Natural killer cell treated with Interleukin-12 subunit alpha and Interleukin-12 subunit beta and Interleukin-15 and Interleukin-18, amount 100 ng/mL, for 72 hours (primary cell): ENCODE data around the gene DBH. TPM values are rescaled to one million over a fixed set of nuclear protein-coding genes. Genes with fewer than 3 reads are reported as not detected.

Experiments used
- ATAC-seq, 2 donors: fragments of 150-1000 bp; cut with Tn5 transposase in 1 of 2; sonication (Bioruptor Pico), chemical (Tn5 transposase) in 1 of 2; 2 replicates each; pipeline ENCODE4 v1.10.0; 2021
- DNase-seq: peaks from one replicate; pipeline ENCODE4 v3.0.0; 2022; ENCODE audit warnings: low spot score
- H3K27ac Mint-ChIP-seq, 2 donors: 1 replicate in 1 of 2; 2 replicates in 1 of 2; pipeline ENCODE4 v1.8.0; 2022; ENCODE audit warnings: mixed read lengths in 2 of 2, mild to moderate bottlenecking in 1 of 2, moderate library complexity in 1 of 2
- H3K27me3 Mint-ChIP-seq, 2 donors: 1 replicate in 1 of 2; 2 replicates in 1 of 2; pipeline ENCODE4 v1.8.0; 2022; ENCODE audit warnings: mixed read lengths in 2 of 2
- H3K36me3 Mint-ChIP-seq: one replicate; pipeline ENCODE4 v1.8.0; 2022; ENCODE audit warnings: mixed read lengths
- H3K4me1 Mint-ChIP-seq, 2 donors: 1 replicate in 1 of 2; 2 replicates in 1 of 2; pipeline ENCODE4 v1.8.0; 2022; ENCODE audit warnings: low read depth in 2 of 2, mixed read lengths in 2 of 2, mild to moderate bottlenecking in 1 of 2
- H3K4me3 Mint-ChIP-seq: one replicate; pipeline ENCODE4 v1.8.0; 2022; ENCODE audit warnings: mixed read lengths
- H3K9me3 Mint-ChIP-seq: 2 replicates; pipeline ENCODE4 v1.8.0; 2022; ENCODE audit warnings: mixed read lengths
- total RNA-seq, 2 donors: library from RNA; stranded (reverse); gene quantifications; one replicate each; pipeline ENCODE4 v1.2.3, GENCODE V29; 2022

Gene DBH
- total RNA-seq, 2 donors from 2014 or later = not detected

DNA sequence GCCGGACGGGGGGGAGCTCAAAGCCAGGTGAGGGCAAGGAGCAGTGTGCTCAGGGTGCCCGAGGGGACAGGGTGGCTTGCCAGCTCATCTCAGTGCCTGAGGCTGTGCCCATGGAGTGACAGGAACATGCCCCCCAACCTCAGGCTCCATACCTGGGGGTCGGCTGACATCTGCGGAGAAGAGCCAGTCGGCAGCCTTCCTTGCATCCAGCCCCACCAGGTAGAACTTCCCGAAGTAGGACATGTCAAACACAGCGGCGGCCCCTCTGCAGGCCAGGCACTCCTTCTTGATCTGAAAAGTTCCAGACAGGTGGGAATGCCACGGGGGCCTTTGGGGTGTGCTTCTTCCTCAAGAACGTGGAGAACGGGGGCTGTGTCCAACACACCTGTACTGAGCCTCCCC is 59.9 kb downstream of the DBH start:
- no peak overlapping the region for H3K27ac Mint-ChIP-seq

GRCh38 chr9:133699546-133699945 is 63.4 kb downstream of the DBH start:
- H3K4me3 Mint-ChIP-seq = no peak overlapping the region
- H3K9me3 Mint-ChIP-seq = no peaks in the 10 kb centered on the region
- ATAC-seq (no peak), DNase-seq (peak; percentile 1)
- no peaks in the 10 kb centered on the region for H3K36me3 Mint-ChIP-seq
- no peak overlapping the region for H3K27ac Mint-ChIP-seq
- peaks cover 0 to 3% of the 10 kb centered on the region in 2 donors for H3K4me1 Mint-ChIP-seq
- H3K27me3 Mint-ChIP-seq = peaks cover 7 to 11% of the 10 kb centered on the region in 2 donors

More for the DNA sequence above, 59.9 kb downstream of the DBH start:
- Mint-ChIP-seq H3K4me3 (no peak overlapping the region), H3K4me1 (peaks cover 0 to 3% of the 10 kb centered on the region in 2 donors), H3K9me3 (no peaks in the 10 kb centered on the region), H3K27me3 (peaks cover 4 to 11% of the 10 kb centered on the region in 2 donors), H3K36me3 (no peaks in the 10 kb centered on the region)
- DNase-seq (no peak), ATAC-seq (no peak)

GRCh38 chr9:133700819-133701320 is 64.7 kb downstream of the DBH start:
- no peaks in the 10 kb centered on the region for H3K36me3 Mint-ChIP-seq
- DNase-seq = peak; percentile 50
- H3K4me3 Mint-ChIP-seq = no peak overlapping the region
- peak in 1 of 2 donors; percentile 29 for ATAC-seq
- peaks cover 0 to 3% of the 10 kb centered on the region in 2 donors for H3K4me1 Mint-ChIP-seq
- peaks cover 7 to 11% of the 10 kb centered on the region in 2 donors for H3K27me3 Mint-ChIP-seq
- H3K27ac Mint-ChIP-seq = no peak overlapping the region
- no peaks in the 10 kb centered on the region for H3K9me3 Mint-ChIP-seq

GRCh38 chr9:133701321-133701980 is 65.3 kb downstream of the DBH start:
- H3K27ac Mint-ChIP-seq = no peak overlapping the region
- H3K36me3 Mint-ChIP-seq = no peaks in the 10 kb centered on the region
- ATAC-seq (peak in 1 of 2 donors; percentile 4), DNase-seq (peak; percentile 49)
- no peaks in the 10 kb centered on the region for H3K9me3 Mint-ChIP-seq
- H3K4me3 Mint-ChIP-seq = no peak overlapping the region
- H3K4me1 Mint-ChIP-seq = peaks cover 0 to 3% of the 10 kb centered on the region in 2 donors
- H3K27me3 Mint-ChIP-seq = peaks cover 7 to 9% of the 10 kb centered on the region in 2 donors

- Mint-ChIP-seq H3K27ac (no peak overlapping the region), H3K27me3 (peaks cover 5 to 6% of the 10 kb centered on the region in 2 donors), H3K4me3 (no peak overlapping the region), H3K36me3 (no peaks in the 10 kb centered on the region), H3K4me1 (peaks cover 0 to 3% of the 10 kb centered on the region in 2 donors), H3K9me3 (no peaks in the 10 kb centered on the region)
- ATAC-seq = peak in 1 of 2 donors; percentile 48
- DNase-seq = peak; percentile 49
These were observed 66.0 kb downstream of the DBH start for GRCh38 chr9:133701981-133702797.

GRCh38 chr9:133702798-133703590 is 66.8 kb downstream of the DBH start:
- Mint-ChIP-seq H3K4me3 (no peak overlapping the region), H3K4me1 (peaks cover 0 to 3% of the 10 kb centered on the region in 2 donors), H3K9me3 (no peaks in the 10 kb centered on the region), H3K27me3 (peaks cover 0 to 5% of the 10 kb centered on the region in 2 donors), H3K36me3 (no peaks in the 10 kb centered on the region), H3K27ac (no peak overlapping the region)
- peak; percentile 56 for DNase-seq
- no peak for ATAC-seq

DNA sequence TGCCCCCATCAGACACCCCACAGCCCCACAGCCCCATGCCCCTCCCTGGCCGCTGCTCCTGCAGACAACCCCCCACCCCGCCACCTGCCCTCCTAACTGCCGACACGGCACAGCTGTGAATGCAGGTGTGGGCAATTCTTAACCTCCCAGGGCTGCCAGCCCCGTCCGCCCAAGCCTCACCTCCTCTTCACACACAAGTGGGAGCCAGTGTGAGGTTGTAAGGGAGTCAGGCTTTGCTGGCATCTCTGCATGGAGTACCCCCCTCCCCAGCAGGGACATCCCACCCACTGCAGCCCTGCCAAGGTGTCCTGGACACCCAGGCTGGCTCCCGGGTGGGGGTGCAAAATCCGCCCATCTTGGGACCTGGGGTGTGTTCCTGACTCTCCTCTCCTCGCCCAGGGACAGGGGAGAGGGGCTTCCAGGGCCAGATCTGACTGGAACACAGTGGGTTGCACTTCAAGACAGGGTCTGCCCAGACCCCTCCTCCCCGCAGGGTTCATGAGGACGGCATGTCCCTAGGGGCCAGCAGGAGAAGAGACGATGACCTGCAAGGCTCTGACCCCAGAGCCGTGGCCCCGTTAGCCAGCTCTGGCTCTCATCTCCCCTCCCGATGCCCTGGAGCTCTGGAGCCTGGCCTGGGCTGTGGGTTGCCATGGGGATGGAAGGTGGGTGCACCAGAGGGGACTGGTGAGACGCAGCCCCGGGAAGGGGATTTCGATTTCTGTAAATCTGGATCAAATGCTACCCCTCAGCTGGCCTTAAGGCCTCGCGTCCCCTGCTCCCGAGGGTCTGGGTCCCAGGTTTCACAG is 67.6 kb downstream of the DBH start:
- no peak for ATAC-seq
- H3K9me3 Mint-ChIP-seq = no peaks in the 10 kb centered on the region
- peaks cover 0 to 3% of the 10 kb centered on the region in 2 donors for H3K4me1 Mint-ChIP-seq
- no peak overlapping the region for H3K27ac Mint-ChIP-seq
- H3K27me3 Mint-ChIP-seq = peaks cover 0 to 5% of the 10 kb centered on the region in 2 donors
- DNase-seq = peak; percentile 50
- no peaks in the 10 kb centered on the region for H3K36me3 Mint-ChIP-seq
- H3K4me3 Mint-ChIP-seq = no peak overlapping the region

GRCh38 chr9:133704711-133705181 is 68.6 kb downstream of the DBH start:
- Mint-ChIP-seq H3K27ac (no peak overlapping the region), H3K4me1 (peaks cover 0 to 3% of the 10 kb centered on the region in 2 donors), H3K36me3 (no peaks in the 10 kb centered on the region), H3K27me3 (peaks cover 0 to 5% of the 10 kb centered on the region in 2 donors), H3K9me3 (no peaks in the 10 kb centered on the region), H3K4me3 (no peak overlapping the region)
- peak; percentile 52 for DNase-seq
- ATAC-seq = no peak

- Mint-ChIP-seq H3K4me1 (peaks cover 0 to 3% of the 10 kb centered on the region in 2 donors), H3K36me3 (no peaks in the 10 kb centered on the region), H3K27me3 (peaks cover 0 to 5% of the 10 kb centered on the region in 2 donors), H3K4me3 (no peak overlapping the region), H3K9me3 (no peaks in the 10 kb centered on the region), H3K27ac (no peak overlapping the region)
- no peak for ATAC-seq
- DNase-seq = no peak
These were observed 69.4 kb downstream of the DBH start for GRCh38 chr9:133705576-133705975.

- no peaks in the 10 kb centered on the region for H3K36me3 Mint-ChIP-seq
- DNase-seq (no peak), ATAC-seq (no peak)
- H3K9me3 Mint-ChIP-seq = no peaks in the 10 kb centered on the region
- H3K27me3 Mint-ChIP-seq = peaks cover 0 to 3% of the 10 kb centered on the region in 2 donors
- H3K4me1 Mint-ChIP-seq = no peaks in the 10 kb centered on the region
- no peak overlapping the region for H3K4me3 Mint-ChIP-seq
- H3K27ac Mint-ChIP-seq = no peak overlapping the region
These were observed 70.3 kb downstream of the DBH start for GRCh38 chr9:133706307-133707050.

GRCh38 chr9:133707065-133707762 is 71.1 kb downstream of the DBH start:
- no peaks in the 10 kb centered on the region for H3K27me3 Mint-ChIP-seq
- no peak for DNase-seq
- no peaks in the 10 kb centered on the region for H3K4me1 Mint-ChIP-seq
- no peaks in the 10 kb centered on the region for H3K36me3 Mint-ChIP-seq
- ATAC-seq = no peak
- H3K4me3 Mint-ChIP-seq = no peak overlapping the region
- H3K27ac Mint-ChIP-seq = no peak overlapping the region
- H3K9me3 Mint-ChIP-seq = no peaks in the 10 kb centered on the region

GRCh38 chr9:133707763-133708245 is 71.6 kb downstream of the DBH start:
- H3K27me3 Mint-ChIP-seq = no peaks in the 10 kb centered on the region
- no peak overlapping the region for H3K4me3 Mint-ChIP-seq
- H3K27ac Mint-ChIP-seq = no peak overlapping the region
- no peak for ATAC-seq
- DNase-seq = no peak
- H3K4me1 Mint-ChIP-seq = no peaks in the 10 kb centered on the region
- no peaks in the 10 kb centered on the region for H3K9me3 Mint-ChIP-seq
- H3K36me3 Mint-ChIP-seq = no peaks in the 10 kb centered on the region
